PC-9 (cell line): Measurements from ENCODE around the gene AP3B1. TPM values are rescaled to one million over a fixed set of nuclear protein-coding genes. Genes with fewer than 3 reads are reported as not detected.

ENCODE experiments used
- BruUV-seq: library from RNA; stranded (reverse); fragments of 400-500 nt; replicated peaks from 2 replicates; lab custom pipeline; 2021; lab: Mats Ljungman, UMichigan
- CTCF ChIA-PET: fragments of 300-600 bp; sonication (Branson Sonifier 250); formaldehyde crosslinking; loops from one replicate; lab custom pipeline; 2022; ENCODE audit warnings: antibody characterized with exemption; lab: Charles Lee
- POLR2A ChIA-PET: fragments of 300-600 bp; sonication (Branson Sonifier 250); formaldehyde crosslinking; loops from one replicate; lab custom pipeline; 2022; ENCODE audit warnings: antibody characterized with exemption; ENCODE audit not compliant: unreplicated experiment; lab: Charles Lee
- DNase-seq, 2 experiments: peaks; one replicate each; pipeline versions ENCODE4 v3.0.0 to v3.0.0-alpha.2; 2015 to 2022; ENCODE audit warnings: mixed read lengths in 1 of 2
- H2AFZ ChIP-seq: fragments of 200-600 bp; sonication (generic); 2 replicates; pipeline ENCODE4 v1.8.1; 2017; ENCODE audit warnings: antibody characterized with exemption
- H3F3A ChIP-seq: fragments of 200-600 bp; sonication (generic); 2 replicates; pipeline ENCODE4 v1.8.1; 2017; ENCODE audit warnings: antibody characterized with exemption, mild to moderate bottlenecking, low read depth; ENCODE audit not compliant: insufficient read depth
- H3K27ac ChIP-seq: fragments of 200-600 bp; sonication (generic); 2 replicates; pipeline ENCODE4 v1.6.1; 2016; ENCODE audit warnings: mixed run types
- H3K27me3 ChIP-seq: fragments of 200-600 bp; sonication (generic); 2 replicates; pipeline ENCODE4 v1.6.1; 2016; ENCODE audit warnings: low read depth, mixed run types; ENCODE audit not compliant: insufficient read depth
- H3K36me3 ChIP-seq: fragments of 200-600 bp; sonication (generic); 2 replicates; pipeline ENCODE4 v1.6.1; 2016; ENCODE audit warnings: low read depth, mixed run types
- H3K4me1 ChIP-seq: fragments of 200-600 bp; sonication (generic); replicated peaks from 2 replicates; pipeline ENCODE4 v1.6.1; 2016; ENCODE audit warnings: mixed run types; ENCODE audit not compliant: insufficient read depth
- H3K4me2 ChIP-seq: fragments of 200-600 bp; sonication (generic); 2 replicates; pipeline ENCODE4 v1.6.1; 2017; ENCODE audit warnings: mixed run types
- H3K4me3 ChIP-seq: fragments of 200-600 bp; sonication (generic); 2 replicates; pipeline ENCODE4 v1.6.1; 2016; ENCODE audit warnings: mixed run types
- H3K79me2 ChIP-seq: fragments of 200-600 bp; sonication (generic); 2 replicates; pipeline ENCODE4 v1.6.1; 2017; ENCODE audit warnings: low read depth, mixed run types
- H3K9me2 ChIP-seq: fragments of 200-600 bp; sonication (generic); 2 replicates; pipeline ENCODE4 v1.8.1; 2017; ENCODE audit warnings: mild to moderate bottlenecking; ENCODE audit not compliant: insufficient read depth
- H3K9me3 ChIP-seq: fragments of 200-600 bp; sonication (generic); 2 replicates; pipeline ENCODE4 v1.8.1; 2016; ENCODE audit warnings: low read depth; ENCODE audit not compliant: insufficient read depth
- H4K20me1 ChIP-seq: fragments of 200-600 bp; sonication (generic); 2 replicates; pipeline ENCODE4 v1.8.1; 2017; ENCODE audit not compliant: insufficient read depth
- EZH2 ChIP-seq: fragments of 200-600 bp; sonication (generic); IDR thresholded peaks from 2 replicates; pipeline ENCODE4 v1.8.0; 2017; ENCODE audit warnings: antibody characterized with exemption, low read depth
- intact Hi-C: fragments of 100-400 bp; cut with micrococcal nuclease; formaldehyde crosslinking; loops from one replicate; pipeline ENCODE4 v1.10.0; 2022; ENCODE audit not compliant: unreplicated experiment
- total RNA-seq: library from RNA; stranded (reverse); gene quantifications from 2 replicates; pipeline ENCODE4 v1.2.3, GENCODE V29; 2021
- TF ChIP-seq, protein P1 (sequence below): fragments of 200-600 bp; sonication (generic); conservative IDR thresholded peaks from 2 replicates; pipeline ENCODE4 v1.6.1; 2017; ENCODE audit warnings: mixed run types, antibody characterized with exemption, mild to moderate bottlenecking, moderate library complexity

AP3B1 gene
- total RNA-seq, 1 experiment from 2014 or later = 44.0 TPM

- Histone ChIP-seq H4K20me1 (no peaks in the 10 kb centered on the region), H3K27ac (no peak overlapping the region), H3K9me3 (no peaks in the 10 kb centered on the region), H3K36me3 (no peaks in the 10 kb centered on the region), H3K79me2 (no peaks in the 10 kb centered on the region), H3K27me3 (no peaks in the 10 kb centered on the region), H2AFZ (no peak overlapping the region), H3K4me1 (no peaks in the 10 kb centered on the region), H3K4me2 (no peak overlapping the region), H3F3A (no peaks in the 10 kb centered on the region), H3K9me2 (no peaks in the 10 kb centered on the region), H3K4me3 (no peak overlapping the region)
- no peak for TF ChIP-seq EZH2
- TF ChIP-seq, protein P1, sequence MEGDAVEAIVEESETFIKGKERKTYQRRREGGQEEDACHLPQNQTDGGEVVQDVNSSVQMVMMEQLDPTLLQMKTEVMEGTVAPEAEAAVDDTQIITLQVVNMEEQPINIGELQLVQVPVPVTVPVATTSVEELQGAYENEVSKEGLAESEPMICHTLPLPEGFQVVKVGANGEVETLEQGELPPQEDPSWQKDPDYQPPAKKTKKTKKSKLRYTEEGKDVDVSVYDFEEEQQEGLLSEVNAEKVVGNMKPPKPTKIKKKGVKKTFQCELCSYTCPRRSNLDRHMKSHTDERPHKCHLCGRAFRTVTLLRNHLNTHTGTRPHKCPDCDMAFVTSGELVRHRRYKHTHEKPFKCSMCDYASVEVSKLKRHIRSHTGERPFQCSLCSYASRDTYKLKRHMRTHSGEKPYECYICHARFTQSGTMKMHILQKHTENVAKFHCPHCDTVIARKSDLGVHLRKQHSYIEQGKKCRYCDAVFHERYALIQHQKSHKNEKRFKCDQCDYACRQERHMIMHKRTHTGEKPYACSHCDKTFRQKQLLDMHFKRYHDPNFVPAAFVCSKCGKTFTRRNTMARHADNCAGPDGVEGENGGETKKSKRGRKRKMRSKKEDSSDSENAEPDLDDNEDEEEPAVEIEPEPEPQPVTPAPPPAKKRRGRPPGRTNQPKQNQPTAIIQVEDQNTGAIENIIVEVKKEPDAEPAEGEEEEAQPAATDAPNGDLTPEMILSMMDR = no peak
- POLR2A ChIA-PET = no interaction called here
- BruUV-seq = no TSS peak
- CTCF ChIA-PET = no interaction called here
- intact Hi-C loops = no loop called here
- no peak for DNase-seq
Observed at GRCh38 chr5:77987988-77988387, 306.5 kb downstream of the AP3B1 start.

DNA sequence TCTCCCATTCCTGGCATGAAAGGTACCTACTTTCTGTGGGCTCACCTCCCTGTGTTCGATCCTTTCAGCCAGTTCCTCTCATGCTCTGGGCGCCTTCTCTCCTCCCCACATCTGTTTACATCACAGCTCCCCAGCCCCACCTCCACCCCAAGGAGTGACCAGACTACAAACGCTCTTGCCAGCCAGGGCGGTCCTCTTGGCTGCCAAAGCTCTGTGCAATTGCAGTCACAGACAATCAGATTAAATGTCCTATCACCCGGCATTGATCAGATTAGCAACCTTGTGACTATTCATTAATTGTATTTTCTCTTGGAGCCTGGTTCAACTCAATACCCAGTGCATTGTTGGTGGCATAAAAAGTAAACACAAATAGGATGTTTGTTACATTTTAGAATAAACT is 307.2 kb downstream of the AP3B1 start:
- Histone ChIP-seq H3K9me2 (no peaks in the 10 kb centered on the region), H3F3A (no peaks in the 10 kb centered on the region), H3K27me3 (no peaks in the 10 kb centered on the region), H3K36me3 (no peaks in the 10 kb centered on the region), H3K9me3 (no peaks in the 10 kb centered on the region), H3K4me1 (no peaks in the 10 kb centered on the region), H3K27ac (no peak overlapping the region), H4K20me1 (no peaks in the 10 kb centered on the region), H3K4me3 (no peak overlapping the region), H3K4me2 (no peak overlapping the region), H2AFZ (no peak overlapping the region), H3K79me2 (no peaks in the 10 kb centered on the region)
- BruUV-seq = no TSS peak
- intact Hi-C loops = no loop called here
- DNase-seq = no peak
- POLR2A ChIA-PET = no interaction called here
- TF ChIP-seq, protein P1 = no peak
- TF ChIP-seq EZH2 = no peak
- CTCF ChIA-PET = no interaction called here

GRCh38 chr5:77986261-77986660 is 308.2 kb downstream of the AP3B1 start:
- H4K20me1 ChIP-seq = no peaks in the 10 kb centered on the region
- no peak for TF ChIP-seq EZH2
- TF ChIP-seq, protein P1 = no peak
- intact Hi-C loops = no loop called here
- H3K27me3 ChIP-seq = no peaks in the 10 kb centered on the region
- H3K27ac ChIP-seq = no peak overlapping the region
- H3K4me2 ChIP-seq = no peak overlapping the region
- no peaks in the 10 kb centered on the region for H3K9me2 ChIP-seq
- H3K36me3 ChIP-seq = no peaks in the 10 kb centered on the region
- no peaks in the 10 kb centered on the region for H3K4me1 ChIP-seq
- CTCF ChIA-PET = no interaction called here
- BruUV-seq = no TSS peak
- H3K9me3 ChIP-seq = no peaks in the 10 kb centered on the region
- no peak overlapping the region for H2AFZ ChIP-seq
- H3K79me2 ChIP-seq = no peaks in the 10 kb centered on the region
- no peak overlapping the region for H3K4me3 ChIP-seq
- H3F3A ChIP-seq = no peaks in the 10 kb centered on the region
- POLR2A ChIA-PET = no interaction called here
- DNase-seq = no peak
